SK-N-SH treated with all-trans-retinoic acid at 6 μM for 48 hours (cell line): Measurements from ENCODE around the gene VSNL1.
A peak's percentile ranks its signal among the peaks of the same experiment; 100 is the strongest.
"Not testable (repeated sequence)": the region's sequence is repeated elsewhere in the genome, so short reads cannot be mapped to it uniquely, and the experiment has no call there.

Experiments
- ATAC-seq: fragments of 200-7000 bp; cut with Tn5 transposase; 3 replicates; pipeline ENCODE4 v1.9.1; 2020; ENCODE audit warnings: mild to moderate bottlenecking, moderate library complexity
- ARNTL ChIP-seq: fragments of 450-650 bp; formaldehyde crosslinking; IDR thresholded peaks from 2 replicates; pipeline ENCODE4 v1.5.0; 2020; ENCODE audit warnings: low read depth, mild to moderate bottlenecking, moderate library complexity, borderline replicate concordance
- BACH2 ChIP-seq: fragments of 250-450 bp; sonication (Bioruptor Pico); IDR thresholded peaks from 2 replicates; pipeline ENCODE4 v1.9.0; 2021; ENCODE audit warnings: mild to moderate bottlenecking, borderline replicate concordance
- CREB5 ChIP-seq: fragments of 250-450 bp; sonication (Bioruptor Pico); IDR thresholded peaks from 2 replicates; pipeline ENCODE4 v1.5.1; 2020; ENCODE audit warnings: low read depth, mild to moderate bottlenecking, moderate library complexity
- CSDC2 ChIP-seq: fragments of 250-450 bp; sonication (Bioruptor Pico); IDR thresholded peaks from 2 replicates; pipeline ENCODE4 v1.5.0; 2020; ENCODE audit warnings: mild to moderate bottlenecking, moderate library complexity
- CSRNP3 ChIP-seq: fragments of 250-450 bp; sonication (Bioruptor Pico); IDR thresholded peaks from 2 replicates; pipeline ENCODE4 v1.5.1; 2021; ENCODE audit warnings: mild to moderate bottlenecking, moderate library complexity
- ESRRG ChIP-seq: fragments of 250-450 bp; sonication (Bioruptor Pico); IDR thresholded peaks from 2 replicates; pipeline ENCODE4 v1.6.1; 2021; ENCODE audit warnings: mild to moderate bottlenecking
- GLIS3 ChIP-seq: fragments of 250-450 bp; sonication (Bioruptor Pico); IDR thresholded peaks from 2 replicates; pipeline ENCODE4 v1.5.0; 2020; ENCODE audit warnings: mild to moderate bottlenecking, moderate library complexity
- ISL1 ChIP-seq: fragments of 250-450 bp; sonication (Bioruptor Pico); IDR thresholded peaks from 2 replicates; pipeline ENCODE4 v2.1.2; 2022; ENCODE audit warnings: mild to moderate bottlenecking, moderate library complexity
- OSR1 ChIP-seq: fragments of 250-450 bp; sonication (Bioruptor Pico); IDR thresholded peaks from 2 replicates; pipeline ENCODE4 v1.8.0; 2022; ENCODE audit warnings: moderate library complexity, mild to moderate bottlenecking, inconsistent platforms
- PATZ1 ChIP-seq: fragments of 250-450 bp; sonication (Bioruptor Pico); IDR thresholded peaks from 2 replicates; pipeline ENCODE4 v1.8.0; 2020; ENCODE audit warnings: mild to moderate bottlenecking, moderate library complexity, borderline replicate concordance
- POU6F1 ChIP-seq: fragments of 250-450 bp; sonication (Bioruptor Pico); IDR thresholded peaks from 2 replicates; pipeline ENCODE4 v1.8.0; 2021; ENCODE audit warnings: low read depth, mild to moderate bottlenecking, moderate library complexity, borderline replicate concordance
- PPARA ChIP-seq: fragments of 250-450 bp; sonication (Bioruptor Pico); IDR thresholded peaks from 2 replicates; pipeline ENCODE4 v1.5.0; 2020; ENCODE audit warnings: mild to moderate bottlenecking, borderline replicate concordance
- RARB ChIP-seq: fragments of 250-450 bp; sonication (Bioruptor Pico); IDR thresholded peaks from 2 replicates; pipeline ENCODE4 v1.8.0; 2021; ENCODE audit warnings: mild to moderate bottlenecking, moderate library complexity
- SNAI2 ChIP-seq: fragments of 250-450 bp; sonication (Bioruptor Pico); IDR thresholded peaks from 2 replicates; pipeline ENCODE4 v1.5.0; 2020; ENCODE audit warnings: mild to moderate bottlenecking, moderate library complexity
- ZC3H10 ChIP-seq: fragments of 250-450 bp; sonication (Bioruptor Pico); IDR thresholded peaks from 2 replicates; pipeline ENCODE4 v1.5.1; 2021; ENCODE audit warnings: mild to moderate bottlenecking, moderate library complexity
- ZFP3 ChIP-seq: fragments of 250-450 bp; sonication (Bioruptor Pico); IDR thresholded peaks from 2 replicates; pipeline ENCODE4 v1.5.0; 2020; ENCODE audit warnings: mild to moderate bottlenecking, moderate library complexity
- ZFP30 ChIP-seq: fragments of 450-650 bp; formaldehyde crosslinking; IDR thresholded peaks from 2 replicates; pipeline ENCODE4 v1.5.0; 2022; ENCODE audit warnings: mild to moderate bottlenecking, moderate library complexity
- ZNF565 ChIP-seq: fragments of 450-650 bp; formaldehyde crosslinking; conservative IDR thresholded peaks from 2 replicates; pipeline ENCODE4 v1.5.0; 2020; ENCODE audit warnings: low read depth, mild to moderate bottlenecking, moderate library complexity
- ZNF70 ChIP-seq: fragments of 450-650 bp; formaldehyde crosslinking; IDR thresholded peaks from 2 replicates; pipeline ENCODE4 v1.5.0; 2020; ENCODE audit warnings: mild to moderate bottlenecking, moderate library complexity
- ZNF8 ChIP-seq: fragments of 450-650 bp; formaldehyde crosslinking; IDR thresholded peaks from 2 replicates; pipeline ENCODE4 v1.5.0; 2020; ENCODE audit warnings: mild to moderate bottlenecking, moderate library complexity
- TF ChIP-seq, protein P1 (sequence below): fragments of 250-450 bp; sonication (Bioruptor Pico); IDR thresholded peaks from 2 replicates; pipeline ENCODE4 v1.5.0; 2020; ENCODE audit warnings: mild to moderate bottlenecking, moderate library complexity

Gene VSNL1

GRCh38 chr2:17558053-17558452, 17.6 kb downstream of the VSNL1 start:
- ATAC-seq: no peak
- TF ChIP-seq RARB: no peak
- no peak for TF ChIP-seq PATZ1 (CRISPR knock-in tag)
- no peak for TF ChIP-seq ZNF70 (CRISPR knock-in tag)
- TF ChIP-seq ZNF8 (CRISPR knock-in tag): no peak
- no peak for TF ChIP-seq CSRNP3 (CRISPR knock-in tag)
- TF ChIP-seq CREB5 (CRISPR knock-in tag): peak; percentile 89
- TF ChIP-seq ZC3H10 (CRISPR knock-in tag): no peak
- TF ChIP-seq PPARA (CRISPR knock-in tag): no peak
- no peak for TF ChIP-seq ZFP30 (CRISPR knock-in tag)
- TF ChIP-seq OSR1 (CRISPR knock-in tag): no peak
- TF ChIP-seq POU6F1 (CRISPR knock-in tag): no peak
- TF ChIP-seq ISL1 (CRISPR knock-in tag): peak; percentile 82
- TF ChIP-seq SNAI2: no peak
- TF ChIP-seq CSDC2 (CRISPR knock-in tag): no peak
- no peak for TF ChIP-seq ZNF565 (CRISPR knock-in tag)
- TF ChIP-seq, protein P1, sequence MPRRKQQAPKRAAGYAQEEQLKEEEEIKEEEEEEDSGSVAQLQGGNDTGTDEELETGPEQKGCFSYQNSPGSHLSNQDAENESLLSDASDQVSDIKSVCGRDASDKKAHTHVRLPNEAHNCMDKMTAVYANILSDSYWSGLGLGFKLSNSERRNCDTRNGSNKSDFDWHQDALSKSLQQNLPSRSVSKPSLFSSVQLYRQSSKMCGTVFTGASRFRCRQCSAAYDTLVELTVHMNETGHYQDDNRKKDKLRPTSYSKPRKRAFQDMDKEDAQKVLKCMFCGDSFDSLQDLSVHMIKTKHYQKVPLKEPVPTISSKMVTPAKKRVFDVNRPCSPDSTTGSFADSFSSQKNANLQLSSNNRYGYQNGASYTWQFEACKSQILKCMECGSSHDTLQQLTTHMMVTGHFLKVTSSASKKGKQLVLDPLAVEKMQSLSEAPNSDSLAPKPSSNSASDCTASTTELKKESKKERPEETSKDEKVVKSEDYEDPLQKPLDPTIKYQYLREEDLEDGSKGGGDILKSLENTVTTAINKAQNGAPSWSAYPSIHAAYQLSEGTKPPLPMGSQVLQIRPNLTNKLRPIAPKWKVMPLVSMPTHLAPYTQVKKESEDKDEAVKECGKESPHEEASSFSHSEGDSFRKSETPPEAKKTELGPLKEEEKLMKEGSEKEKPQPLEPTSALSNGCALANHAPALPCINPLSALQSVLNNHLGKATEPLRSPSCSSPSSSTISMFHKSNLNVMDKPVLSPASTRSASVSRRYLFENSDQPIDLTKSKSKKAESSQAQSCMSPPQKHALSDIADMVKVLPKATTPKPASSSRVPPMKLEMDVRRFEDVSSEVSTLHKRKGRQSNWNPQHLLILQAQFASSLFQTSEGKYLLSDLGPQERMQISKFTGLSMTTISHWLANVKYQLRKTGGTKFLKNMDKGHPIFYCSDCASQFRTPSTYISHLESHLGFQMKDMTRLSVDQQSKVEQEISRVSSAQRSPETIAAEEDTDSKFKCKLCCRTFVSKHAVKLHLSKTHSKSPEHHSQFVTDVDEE (CRISPR knock-in tag): no peak
- TF ChIP-seq ESRRG: no peak

- ATAC-seq: no peak
- TF ChIP-seq CSRNP3 (CRISPR knock-in tag) (no peak), ZNF8 (CRISPR knock-in tag) (no peak), GLIS3 (CRISPR knock-in tag) (no peak), SNAI2 (no peak), BACH2 (CRISPR knock-in tag) (no peak)
- TF ChIP-seq, all 23 proteins: peak for 0
Observed at GRCh38 chr2:17558878-17559277, 18.4 kb downstream of the VSNL1 start.

DNA sequence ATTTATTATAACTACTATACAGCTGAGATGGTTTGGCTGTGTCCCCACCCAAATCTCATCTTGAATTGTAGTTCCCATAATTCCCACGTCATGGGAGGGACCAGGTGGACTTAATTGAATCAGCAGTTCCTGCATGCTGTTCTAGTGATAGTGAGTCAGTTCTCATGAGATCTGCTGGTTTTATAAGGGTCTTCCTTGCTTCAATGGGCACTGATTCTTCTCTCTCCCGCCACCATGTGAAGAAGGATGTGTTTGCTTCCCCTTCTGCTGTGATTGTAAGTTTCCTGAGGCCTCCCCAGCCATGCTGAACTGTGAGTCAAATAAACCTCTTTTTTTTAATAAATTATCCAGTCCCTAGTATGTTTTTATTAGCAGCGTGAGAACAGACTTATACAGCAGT, 25.2 kb downstream of the VSNL1 start:
- ATAC-seq: not testable (repeated sequence)

DNA sequence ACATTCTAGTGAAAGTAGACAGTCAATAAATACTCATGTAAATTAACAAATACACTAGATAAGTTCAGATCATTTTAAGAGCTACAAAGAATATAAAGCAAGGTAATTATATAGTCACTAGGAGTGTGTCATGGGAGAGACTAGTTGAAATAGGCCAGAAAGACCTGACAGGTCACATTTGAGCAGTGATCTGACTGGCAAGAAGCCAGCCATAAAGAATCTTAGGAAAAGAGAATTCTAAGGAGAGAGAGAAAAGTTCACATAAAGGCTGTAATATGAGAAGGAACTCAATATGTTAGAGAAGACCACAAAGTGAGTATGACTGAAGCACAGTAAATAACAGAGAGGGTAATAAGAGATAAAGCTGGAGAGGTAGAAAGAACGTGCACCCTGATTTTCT, 31.2 kb downstream of the VSNL1 start:
- ATAC-seq: peak; percentile 20; the same call in 1 of the 3 replicates
- TF ChIP-seq ZFP3 (CRISPR knock-in tag) (no peak), ZC3H10 (CRISPR knock-in tag) (no peak), ARNTL (no peak), BACH2 (CRISPR knock-in tag) (no peak), ISL1 (CRISPR knock-in tag) (no peak), ZNF8 (CRISPR knock-in tag) (no peak), ESRRG (no peak), GLIS3 (CRISPR knock-in tag) (no peak), SNAI2 (no peak), ZNF70 (CRISPR knock-in tag) (no peak), CSDC2 (CRISPR knock-in tag) (no peak), CREB5 (CRISPR knock-in tag) (no peak), ZFP30 (CRISPR knock-in tag) (no peak)
- TF ChIP-seq, protein P1 (CRISPR knock-in tag): no peak
